ENCODE data around the gene P4HA1. TPM values are rescaled to one million over a fixed set of nuclear protein-coding genes. Genes with fewer than 3 reads are reported as not detected.
"Not testable (repeated sequence)": the region's sequence is repeated elsewhere in the genome, so short reads cannot be mapped to it uniquely, and the experiment has no call there.

P4HA1 gene
- total RNA-seq, 2 experiments from 2014 or later: 29.8 to 30.5 TPM

- H3K27ac Mint-ChIP-seq: not testable (repeated sequence)
- H3K4me1 Mint-ChIP-seq: peaks cover 58% of the 10 kb centered on the region
- H3K36me3 Mint-ChIP-seq: peaks cover 61% of the 10 kb centered on the region
Measured at GRCh38 chr10:73021538-73022164, 75.0 kb downstream of the P4HA1 start.

GRCh38 chr10:73021050-73021449 lies 75.6 kb downstream of the P4HA1 start:
- ATAC-seq (no peak), DNase-seq (no peak)
- Mint-ChIP-seq H3K27ac (no peak overlapping the region), H3K9me3 (ENCODE audit: low read depth) (peaks cover 3% of the 10 kb centered on the region), H3K4me1 (peaks cover 58% of the 10 kb centered on the region), H3K27me3 (no peaks in the 10 kb centered on the region), H3K36me3 (peaks cover 60% of the 10 kb centered on the region), H3K4me3 (no peak overlapping the region)
- CTCF ChIA-PET: no interaction called here

More at GRCh38 chr10:73021538-73022164, 75.0 kb downstream of the P4HA1 start:
- ATAC-seq; H3K27me3 Mint-ChIP-seq; H3K4me3 Mint-ChIP-seq; CTCF ChIA-PET; DNase-seq; H3K9me3 Mint-ChIP-seq (ENCODE audit: low read depth): not testable (repeated sequence)

GRCh38 chr10:73019100-73019499 lies 77.6 kb downstream of the P4HA1 start:
- CTCF ChIA-PET: no interaction called here
- H3K9me3 Mint-ChIP-seq (ENCODE audit: low read depth): peaks cover 3% of the 10 kb centered on the region
- ATAC-seq (no peak), DNase-seq (no peak)
- peaks cover 43% of the 10 kb centered on the region for H3K4me1 Mint-ChIP-seq
- no peak overlapping the region for H3K27ac Mint-ChIP-seq
- peaks cover 50% of the 10 kb centered on the region for H3K36me3 Mint-ChIP-seq
- H3K27me3 Mint-ChIP-seq: no peaks in the 10 kb centered on the region
- no peak overlapping the region for H3K4me3 Mint-ChIP-seq

GRCh38 chr10:73018632-73019031 lies 78.0 kb downstream of the P4HA1 start:
- DNase-seq (no peak), ATAC-seq (no peak)
- H3K27ac Mint-ChIP-seq: no peak overlapping the region
- H3K4me1 Mint-ChIP-seq: peaks cover 38% of the 10 kb centered on the region
- H3K36me3 Mint-ChIP-seq: peaks cover 49% of the 10 kb centered on the region
- H3K27me3 Mint-ChIP-seq: no peaks in the 10 kb centered on the region
- peaks cover 3% of the 10 kb centered on the region for H3K9me3 Mint-ChIP-seq (ENCODE audit: low read depth)
- H3K4me3 Mint-ChIP-seq: no peak overlapping the region
- CTCF ChIA-PET: no interaction called here

- Mint-ChIP-seq H3K27ac (no peak overlapping the region), H3K9me3 (ENCODE audit: low read depth) (no peaks in the 10 kb centered on the region), H3K27me3 (no peaks in the 10 kb centered on the region), H3K36me3 (peaks cover 49% of the 10 kb centered on the region), H3K4me3 (no peak overlapping the region), H3K4me1 (peaks cover 32% of the 10 kb centered on the region)
- no peak for DNase-seq
- CTCF ChIA-PET: no interaction called here
- no peak for ATAC-seq
Measured at GRCh38 chr10:73017955-73018480, 78.6 kb downstream of the P4HA1 start.

- Mint-ChIP-seq H3K36me3 (peaks cover 46% of the 10 kb centered on the region), H3K27ac (no peak overlapping the region), H3K9me3 (ENCODE audit: low read depth) (no peaks in the 10 kb centered on the region), H3K4me3 (no peak overlapping the region), H3K4me1 (peaks cover 14% of the 10 kb centered on the region), H3K27me3 (no peaks in the 10 kb centered on the region)
- no peak for ATAC-seq
- no peak for DNase-seq
- CTCF ChIA-PET: no interaction called here
Measured at GRCh38 chr10:73015779-73016178, 80.9 kb downstream of the P4HA1 start.

- no peaks in the 10 kb centered on the region for H3K9me3 Mint-ChIP-seq (ENCODE audit: low read depth)
- CTCF ChIA-PET: interaction anchor here (0.6 kb wide), 1 partner anchor 772 kb away, joined by 3 read pairs; no protein-coding TSS in a partner anchor
- no peak overlapping the region for H3K27ac Mint-ChIP-seq
- H3K27me3 Mint-ChIP-seq: no peaks in the 10 kb centered on the region
- peaks cover 37% of the 10 kb centered on the region for H3K36me3 Mint-ChIP-seq
- no peak for DNase-seq
- H3K4me1 Mint-ChIP-seq: no peaks in the 10 kb centered on the region
- H3K4me3 Mint-ChIP-seq: no peak overlapping the region
- no peak for ATAC-seq
Measured at GRCh38 chr10:73003822-73004221, 92.8 kb downstream of the P4HA1 start.

- Mint-ChIP-seq H3K27me3 (no peaks in the 10 kb centered on the region), H3K9me3 (ENCODE audit: low read depth) (peaks cover 3% of the 10 kb centered on the region), H3K4me3 (no peak overlapping the region), H3K36me3 (peaks cover 27% of the 10 kb centered on the region), H3K4me1 (peaks cover 2% of the 10 kb centered on the region), H3K27ac (no peak overlapping the region)
- DNase-seq (no peak), ATAC-seq (no peak)
- CTCF ChIA-PET: no interaction called here
Measured at GRCh38 chr10:73000973-73001372, 95.7 kb downstream of the P4HA1 start.

- peaks cover 35% of the 10 kb centered on the region for H3K36me3 Mint-ChIP-seq
- H3K4me1 Mint-ChIP-seq: peaks cover 2% of the 10 kb centered on the region
Measured at GRCh38 chr10:72997099-72997498, 99.6 kb downstream of the P4HA1 start.

GRCh38 chr10:72995459-72995858 lies 101.2 kb downstream of the P4HA1 start:
- H3K9me3 Mint-ChIP-seq (ENCODE audit: low read depth); H3K27me3 Mint-ChIP-seq; ATAC-seq; H3K4me1 Mint-ChIP-seq; CTCF ChIA-PET; H3K27ac Mint-ChIP-seq; H3K4me3 Mint-ChIP-seq; DNase-seq: not testable (repeated sequence)
- H3K36me3 Mint-ChIP-seq: peaks cover 35% of the 10 kb centered on the region

More at GRCh38 chr10:72997099-72997498, 99.6 kb downstream of the P4HA1 start:
- peaks cover 5% of the 10 kb centered on the region for H3K9me3 Mint-ChIP-seq (ENCODE audit: low read depth)
- no peak overlapping the region for H3K27ac Mint-ChIP-seq
- H3K4me3 Mint-ChIP-seq: no peak overlapping the region
- DNase-seq: no peak
- CTCF ChIA-PET: no interaction called here
- ATAC-seq: no peak
- no peaks in the 10 kb centered on the region for H3K27me3 Mint-ChIP-seq

- H3K27ac Mint-ChIP-seq; DNase-seq; H3K4me3 Mint-ChIP-seq; CTCF ChIA-PET; ATAC-seq; H3K9me3 Mint-ChIP-seq (ENCODE audit: low read depth); H3K4me1 Mint-ChIP-seq; H3K27me3 Mint-ChIP-seq: not testable (repeated sequence)
- peaks cover 32% of the 10 kb centered on the region for H3K36me3 Mint-ChIP-seq
Measured at GRCh38 chr10:72989771-72990170, 106.9 kb downstream of the P4HA1 start.

GRCh38 chr10:72984618-72985017 lies 112.0 kb downstream of the P4HA1 start:
- CTCF ChIA-PET; H3K4me3 Mint-ChIP-seq; DNase-seq; H3K27me3 Mint-ChIP-seq; H3K9me3 Mint-ChIP-seq (ENCODE audit: low read depth); ATAC-seq; H3K4me1 Mint-ChIP-seq; H3K27ac Mint-ChIP-seq: not testable (repeated sequence)
- H3K36me3 Mint-ChIP-seq: peaks cover 13% of the 10 kb centered on the region

- no peak for ATAC-seq
- H3K4me1 Mint-ChIP-seq: no peaks in the 10 kb centered on the region
- H3K36me3 Mint-ChIP-seq: peaks cover 5% of the 10 kb centered on the region
- CTCF ChIA-PET: no interaction called here
- DNase-seq: no peak
- no peak overlapping the region for H3K4me3 Mint-ChIP-seq
- no peak overlapping the region for H3K27ac Mint-ChIP-seq
- peaks cover 4% of the 10 kb centered on the region for H3K27me3 Mint-ChIP-seq
- peaks cover 24% of the 10 kb centered on the region for H3K9me3 Mint-ChIP-seq (ENCODE audit: low read depth)
Measured at GRCh38 chr10:72981882-72982529, 114.7 kb downstream of the P4HA1 start.
